Effector CD4-positive, alpha-beta T cell (primary cell): ENCODE measurements around the gene CEBPE.

Experiments used
- DNase-seq: peaks from one replicate; pipeline ENCODE4 v3.0.0-alpha.2; 2020

The CEBPE gene

GRCh38 chr14:23074906-23075305 is 44.1 kb downstream of the CEBPE start:
- no peak for DNase-seq

GRCh38 chr14:23071921-23072539 is 47.0 kb downstream of the CEBPE start:
- DNase-seq: no peak

- DNase-seq: peak; percentile 66
Observed at GRCh38 chr14:23071244-23071920, 47.7 kb downstream of the CEBPE start.

- no peak for DNase-seq
Observed at GRCh38 chr14:23070262-23071129, 48.6 kb downstream of the CEBPE start.

- no peak for DNase-seq
Observed at GRCh38 chr14:23069413-23069806, 49.6 kb downstream of the CEBPE start.

- DNase-seq: peak; percentile 67
Observed at GRCh38 chr14:23068789-23069412, 50.2 kb downstream of the CEBPE start.

GRCh38 chr14:23067847-23068788 is 50.9 kb downstream of the CEBPE start:
- DNase-seq: no peak
